HCT116 (cell line): ENCODE measurements around the gene CERS3. TPM values are rescaled to one million over a fixed set of nuclear protein-coding genes. Genes with fewer than 3 reads are reported as not detected.

Source experiments
- ATAC-seq: fragments of 200-7000 bp; cut with Tn5 transposase; 2 replicates; pipeline ENCODE4 v1.9.1; 2020; ENCODE audit warnings: mild to moderate bottlenecking, moderate library complexity
- BruUV-seq: library from RNA; stranded (reverse); fragments of 400-500 nt; replicated peaks from 2 replicates; lab custom pipeline; 2021; lab: Mats Ljungman, UMichigan
- CTCF ChIA-PET: fragments of 300-600 bp; sonication (Branson Sonifier 250); formaldehyde crosslinking; loops from one replicate; lab custom pipeline; 2021; ENCODE audit warnings: antibody characterized with exemption; lab: Charles Lee
- POLR2A ChIA-PET: fragments of 300-600, 350-600 bp; sonication (Branson Sonifier 250); formaldehyde crosslinking; loops from one replicate; lab custom pipeline; 2021; ENCODE audit warnings: antibody characterized with exemption; lab: Charles Lee
- RAD21 ChIA-PET, 2 experiments: fragments of 300-600 bp; sonication (Branson Sonifier 250); formaldehyde crosslinking; loops; one replicate each; lab custom pipeline; 2023; ENCODE audit warnings: low total read pairs in 2 of 2; ENCODE audit not compliant: uncharacterized antibody in 2 of 2, unreplicated experiment in 2 of 2, low non-redundant PET in 1 of 2; lab: Charles Lee
- DNase-seq: peaks from one replicate; pipeline ENCODE4 v3.0.0-alpha.2; 2010; ENCODE audit warnings: low read depth, low spot score
- H2AFZ ChIP-seq: fragments of 200-600 bp; shearing (Covaris generic), sonication (generic); 2 replicates; pipeline ENCODE4 v1.6.1; 2017; ENCODE audit warnings: low read depth, mixed run types, mixed read lengths, antibody characterized with exemption, low read length; ENCODE audit not compliant: poor library complexity, severe bottlenecking
- H3K27ac ChIP-seq: 2 replicates; pipeline ENCODE4 v1.5.1; 2012; ENCODE audit warnings: low read depth, low read length
- H3K27me3 ChIP-seq: fragments of 200-600 bp; sonication (generic); 2 replicates; pipeline ENCODE4 v1.6.1; 2016; ENCODE audit warnings: mixed run types, low read length, mixed read lengths; ENCODE audit not compliant: insufficient read depth
- H3K36me3 ChIP-seq, 2 experiments: fragments of 200-500 bp in 1 of 2; fragments of 200-600 bp in 1 of 2; sonication (Bioruptor generic) in 1 of 2; sonication (generic) in 1 of 2; 2 replicates each; pipeline versions ENCODE4 v1.5.1 to v1.6.1; 2014 to 2016; ENCODE audit warnings: low read length in 2 of 2, inconsistent platforms in 1 of 2, mixed read lengths in 1 of 2, mixed run types in 1 of 2; ENCODE audit not compliant: insufficient read depth in 2 of 2, control insufficient read depth in 1 of 2
- H3K4me1 ChIP-seq, 2 experiments: fragments of 200-600 bp in 1 of 2; sonication (generic) in 1 of 2; 2 replicates each; pipeline versions ENCODE4 v1.5.1 to v1.6.1; 2012 to 2017; ENCODE audit warnings: low read length in 2 of 2, inconsistent platforms in 1 of 2, mild to moderate bottlenecking in 1 of 2, mixed read lengths in 1 of 2, mixed run types in 1 of 2, moderate library complexity in 1 of 2; ENCODE audit not compliant: insufficient read depth in 2 of 2, control insufficient read depth in 1 of 2
- H3K4me2 ChIP-seq: fragments of 200-600 bp; sonication (generic); 2 replicates; pipeline ENCODE4 v1.6.1; 2017; ENCODE audit warnings: mixed run types, low read length, mixed read lengths
- H3K4me3 ChIP-seq, 2 experiments: fragments of 200-600 bp in 1 of 2; sonication (generic) in 1 of 2; replicated peaks in 1 of 2; 2 replicates each; pipeline ENCODE4 v1.5.1; 2011 to 2016; ENCODE audit warnings: low read length in 2 of 2, control low read depth in 1 of 2, low read depth in 1 of 2, mild to moderate bottlenecking in 1 of 2, mixed read lengths in 1 of 2, mixed run types in 1 of 2
- H3K79me2 ChIP-seq: fragments of 200-600 bp; sonication (generic); 2 replicates; pipeline ENCODE4 v1.6.1; 2017; ENCODE audit warnings: mild to moderate bottlenecking, mixed run types, low read length, moderate library complexity, mixed read lengths; ENCODE audit not compliant: insufficient read depth
- H3K9ac ChIP-seq: fragments of 200-600 bp; sonication (generic); 2 replicates; pipeline ENCODE4 v1.6.1; 2016; ENCODE audit warnings: low read length, mixed read lengths
- H3K9me2 ChIP-seq: fragments of 200-600 bp; sonication (generic), shearing (Covaris generic); 2 replicates; pipeline ENCODE4 v1.6.1; 2017; ENCODE audit warnings: mixed run types, mild to moderate bottlenecking, moderate library complexity; ENCODE audit not compliant: insufficient read depth
- H3K9me3 ChIP-seq, 2 experiments: fragments of 200-500 bp in 1 of 2; fragments of 200-600 bp in 1 of 2; sonication (Bioruptor generic) in 1 of 2; sonication (generic) in 1 of 2; 2 replicates each; pipeline ENCODE4 v1.6.1; 2014 to 2017; ENCODE audit warnings: low read length in 2 of 2, mixed read lengths in 2 of 2, inconsistent platforms in 1 of 2, low read depth in 1 of 2, mild to moderate bottlenecking in 1 of 2, mixed run types in 1 of 2, moderate library complexity in 1 of 2; ENCODE audit not compliant: control insufficient read depth in 1 of 2, insufficient read depth in 1 of 2
- H4K20me1 ChIP-seq: fragments of 200-600 bp; sonication (generic), shearing (Covaris generic); 2 replicates; pipeline ENCODE4 v1.6.1; 2017; ENCODE audit warnings: mixed run types, mild to moderate bottlenecking, moderate library complexity; ENCODE audit not compliant: insufficient read depth
- CBX3 ChIP-seq: IDR thresholded peaks from 2 replicates; pipeline ENCODE4 v1.6.1; 2012; ENCODE audit warnings: low read depth
- CEBPB ChIP-seq: IDR thresholded peaks from 2 replicates; pipeline ENCODE4 v1.6.1; 2012; ENCODE audit warnings: low read depth
- ELF1 ChIP-seq: IDR thresholded peaks from 2 replicates; pipeline ENCODE4 v1.6.1; 2012; ENCODE audit warnings: low read depth, borderline replicate concordance
- EZH2phosphoT487 ChIP-seq: fragments of 200-600 bp; IDR thresholded peaks from 2 replicates; pipeline ENCODE4 v1.6.1; 2018; ENCODE audit warnings: antibody characterized with exemption, borderline replicate concordance
- FOSL1 ChIP-seq: IDR thresholded peaks from 2 replicates; pipeline ENCODE4 v1.6.1; 2012; ENCODE audit warnings: low read depth
- JUND ChIP-seq: IDR thresholded peaks from 2 replicates; pipeline ENCODE4 v1.6.1; 2012
- RAD21 ChIP-seq: IDR thresholded peaks from 2 replicates; pipeline ENCODE4 v1.6.1; 2012; ENCODE audit warnings: low read depth, mild to moderate bottlenecking
- SIN3A ChIP-seq: IDR thresholded peaks from 2 replicates; pipeline ENCODE4 v1.6.1; 2012; ENCODE audit warnings: low read depth
- SP1 ChIP-seq: IDR thresholded peaks from 2 replicates; pipeline ENCODE4 v1.6.1; 2012; ENCODE audit warnings: low read depth
- TCF7L2 ChIP-seq: IDR thresholded peaks from 2 replicates; pipeline ENCODE4 v1.7.0; 2011; ENCODE audit warnings: borderline replicate concordance, inconsistent platforms; ENCODE audit not compliant: insufficient read depth, insufficient read length; ENCODE audit errors: extremely low read depth
- ZFX ChIP-seq: fragments of 450-650 bp; IDR thresholded peaks from 2 replicates; pipeline ENCODE4 v1.6.1; 2017
- ZNF274 ChIP-seq: fragments of 200-500 bp; sonication (Bioruptor generic); IDR thresholded peaks from 2 replicates; pipeline ENCODE4 v1.6.1; 2014; ENCODE audit warnings: mild to moderate bottlenecking, low read depth, low read length, inconsistent platforms
- intact Hi-C: fragments of 100-400 bp; cut with micrococcal nuclease; formaldehyde crosslinking; loops from 2 replicates; pipeline ENCODE4 v1.10.0; 2022
- total RNA-seq: library from RNA; stranded (reverse); gene quantifications from one replicate; pipeline ENCODE4 v1.2.1, GENCODE V29; 2021; ENCODE audit not compliant: unreplicated experiment
- TF ChIP-seq, protein P1 (sequence below): IDR thresholded peaks from 2 replicates; pipeline ENCODE4 v1.6.1; 2012
- TF ChIP-seq, protein P2 (sequence below): IDR thresholded peaks from 2 replicates; pipeline ENCODE4 v1.6.1; 2012; ENCODE audit warnings: low read depth
- TF ChIP-seq, protein P3 (sequence below), 3 experiments: fragments of 200-600 bp in 1 of 3; sonication (generic) in 1 of 3; IDR thresholded peaks in 2 of 3; conservative IDR thresholded peaks in 1 of 3; 2 replicates each; pipeline ENCODE4 v1.5.1; 2012 to 2017; ENCODE audit warnings: low read depth in 2 of 3, low read length in 2 of 3, antibody characterized with exemption in 1 of 3, borderline replicate concordance in 1 of 3, control low read depth in 1 of 3, mild to moderate bottlenecking in 1 of 3, mixed read lengths in 1 of 3, mixed run types in 1 of 3, moderate library complexity in 1 of 3; ENCODE audit not compliant: insufficient read depth in 1 of 3
- TF ChIP-seq, protein P4 (sequence below): IDR thresholded peaks from 2 replicates; pipeline ENCODE4 v1.6.1; 2012

Gene CERS3
- total RNA-seq, 1 experiment from 2014 or later, result not detected

DNA sequence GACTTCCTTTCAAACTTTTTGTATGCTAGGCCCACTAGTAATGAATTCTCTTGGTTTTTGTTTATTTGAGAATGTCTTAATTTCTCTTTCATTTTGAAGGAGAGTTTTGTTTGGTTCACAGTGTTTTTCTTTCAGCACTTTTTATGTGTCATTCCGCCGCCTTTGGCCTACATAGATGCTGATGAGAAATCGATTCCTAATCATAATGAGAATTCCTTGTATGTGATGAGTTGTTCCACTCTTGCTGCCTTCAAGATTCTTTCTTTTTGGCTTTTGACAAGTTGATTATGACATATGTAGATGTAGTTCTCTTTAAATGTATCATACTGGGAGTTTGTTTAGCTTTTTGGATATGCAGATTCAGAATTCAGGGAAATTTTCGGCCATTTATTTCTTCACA is 35.5 kb downstream of the CERS3 start:
- no peak overlapping the region for H3K27ac ChIP-seq
- no peaks in the 10 kb centered on the region for H3K9me2 ChIP-seq
- TF ChIP-seq SP1, result no peak
- no peak for TF ChIP-seq FOSL1
- TF ChIP-seq TCF7L2, result no peak
- no peak for TF ChIP-seq SIN3A
- TF ChIP-seq RAD21, result no peak
- no peak for TF ChIP-seq CEBPB
- TF ChIP-seq EZH2phosphoT487, result no peak
- TF ChIP-seq, protein P1, sequence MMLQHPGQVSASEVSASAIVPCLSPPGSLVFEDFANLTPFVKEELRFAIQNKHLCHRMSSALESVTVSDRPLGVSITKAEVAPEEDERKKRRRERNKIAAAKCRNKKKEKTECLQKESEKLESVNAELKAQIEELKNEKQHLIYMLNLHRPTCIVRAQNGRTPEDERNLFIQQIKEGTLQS, result no peak
- no peak for TF ChIP-seq CBX3
- TF ChIP-seq, protein P2, sequence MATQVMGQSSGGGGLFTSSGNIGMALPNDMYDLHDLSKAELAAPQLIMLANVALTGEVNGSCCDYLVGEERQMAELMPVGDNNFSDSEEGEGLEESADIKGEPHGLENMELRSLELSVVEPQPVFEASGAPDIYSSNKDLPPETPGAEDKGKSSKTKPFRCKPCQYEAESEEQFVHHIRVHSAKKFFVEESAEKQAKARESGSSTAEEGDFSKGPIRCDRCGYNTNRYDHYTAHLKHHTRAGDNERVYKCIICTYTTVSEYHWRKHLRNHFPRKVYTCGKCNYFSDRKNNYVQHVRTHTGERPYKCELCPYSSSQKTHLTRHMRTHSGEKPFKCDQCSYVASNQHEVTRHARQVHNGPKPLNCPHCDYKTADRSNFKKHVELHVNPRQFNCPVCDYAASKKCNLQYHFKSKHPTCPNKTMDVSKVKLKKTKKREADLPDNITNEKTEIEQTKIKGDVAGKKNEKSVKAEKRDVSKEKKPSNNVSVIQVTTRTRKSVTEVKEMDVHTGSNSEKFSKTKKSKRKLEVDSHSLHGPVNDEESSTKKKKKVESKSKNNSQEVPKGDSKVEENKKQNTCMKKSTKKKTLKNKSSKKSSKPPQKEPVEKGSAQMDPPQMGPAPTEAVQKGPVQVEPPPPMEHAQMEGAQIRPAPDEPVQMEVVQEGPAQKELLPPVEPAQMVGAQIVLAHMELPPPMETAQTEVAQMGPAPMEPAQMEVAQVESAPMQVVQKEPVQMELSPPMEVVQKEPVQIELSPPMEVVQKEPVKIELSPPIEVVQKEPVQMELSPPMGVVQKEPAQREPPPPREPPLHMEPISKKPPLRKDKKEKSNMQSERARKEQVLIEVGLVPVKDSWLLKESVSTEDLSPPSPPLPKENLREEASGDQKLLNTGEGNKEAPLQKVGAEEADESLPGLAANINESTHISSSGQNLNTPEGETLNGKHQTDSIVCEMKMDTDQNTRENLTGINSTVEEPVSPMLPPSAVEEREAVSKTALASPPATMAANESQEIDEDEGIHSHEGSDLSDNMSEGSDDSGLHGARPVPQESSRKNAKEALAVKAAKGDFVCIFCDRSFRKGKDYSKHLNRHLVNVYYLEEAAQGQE, result no peak
- TF ChIP-seq, protein P3, sequence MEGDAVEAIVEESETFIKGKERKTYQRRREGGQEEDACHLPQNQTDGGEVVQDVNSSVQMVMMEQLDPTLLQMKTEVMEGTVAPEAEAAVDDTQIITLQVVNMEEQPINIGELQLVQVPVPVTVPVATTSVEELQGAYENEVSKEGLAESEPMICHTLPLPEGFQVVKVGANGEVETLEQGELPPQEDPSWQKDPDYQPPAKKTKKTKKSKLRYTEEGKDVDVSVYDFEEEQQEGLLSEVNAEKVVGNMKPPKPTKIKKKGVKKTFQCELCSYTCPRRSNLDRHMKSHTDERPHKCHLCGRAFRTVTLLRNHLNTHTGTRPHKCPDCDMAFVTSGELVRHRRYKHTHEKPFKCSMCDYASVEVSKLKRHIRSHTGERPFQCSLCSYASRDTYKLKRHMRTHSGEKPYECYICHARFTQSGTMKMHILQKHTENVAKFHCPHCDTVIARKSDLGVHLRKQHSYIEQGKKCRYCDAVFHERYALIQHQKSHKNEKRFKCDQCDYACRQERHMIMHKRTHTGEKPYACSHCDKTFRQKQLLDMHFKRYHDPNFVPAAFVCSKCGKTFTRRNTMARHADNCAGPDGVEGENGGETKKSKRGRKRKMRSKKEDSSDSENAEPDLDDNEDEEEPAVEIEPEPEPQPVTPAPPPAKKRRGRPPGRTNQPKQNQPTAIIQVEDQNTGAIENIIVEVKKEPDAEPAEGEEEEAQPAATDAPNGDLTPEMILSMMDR (IDR thresholded peaks at IDR 0.05 in 2 of 3, conservative IDR thresholded peaks at IDR 0.05 in 1 of 3; ENCODE audit: borderline replicate concordance in 1 of 3, insufficient read depth in 1 of 3, low read depth in 2 of 3, low read length in 2 of 3), result no peak
- TF ChIP-seq JUND, result no peak
- TF ChIP-seq ZNF274, result no peak
- no peak for TF ChIP-seq ELF1
- TF ChIP-seq, protein P4, sequence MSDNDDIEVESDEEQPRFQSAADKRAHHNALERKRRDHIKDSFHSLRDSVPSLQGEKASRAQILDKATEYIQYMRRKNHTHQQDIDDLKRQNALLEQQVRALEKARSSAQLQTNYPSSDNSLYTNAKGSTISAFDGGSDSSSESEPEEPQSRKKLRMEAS, result no peak
- TF ChIP-seq ZFX, result no peak
- no peak overlapping the region for H3K4me2 ChIP-seq
- BruUV-seq, result no TSS peak
- H4K20me1 ChIP-seq, result no peaks in the 10 kb centered on the region
- no peaks in the 10 kb centered on the region for H3K9me3 ChIP-seq
- peaks cover 21% of the 10 kb centered on the region for H3K27me3 ChIP-seq
- H3K4me1 ChIP-seq, result no peaks in the 10 kb centered on the region
- ChIA-PET CTCF (no interaction called here), RAD21 (no interaction called here), POLR2A (no interaction called here)
- no peak for ATAC-seq
- H2AFZ ChIP-seq, result no peak overlapping the region
- intact Hi-C loops, result no loop called here
- H3K9ac ChIP-seq, result no peak overlapping the region
- no peaks in the 10 kb centered on the region for H3K79me2 ChIP-seq
- no peak for DNase-seq
- H3K36me3 ChIP-seq, result no peaks in the 10 kb centered on the region
- no peak overlapping the region for H3K4me3 ChIP-seq
